NCI-H2196 treated with DMSO at 0.1 percent for 48 hours (cell line): ENCODE data around the gene HES4.
A peak's percentile ranks its signal among the peaks of the same experiment; 100 is the strongest.
"Not testable (repeated sequence)": the region's sequence is repeated elsewhere in the genome, so short reads cannot be mapped to it uniquely, and the experiment has no call there.

Experiments
- DNase-seq: peaks from one replicate; lab custom pipeline; 2025; ENCODE audit not compliant: unreplicated experiment; lab: John Stamatoyannopoulos, UW

HES4 gene

DNA sequence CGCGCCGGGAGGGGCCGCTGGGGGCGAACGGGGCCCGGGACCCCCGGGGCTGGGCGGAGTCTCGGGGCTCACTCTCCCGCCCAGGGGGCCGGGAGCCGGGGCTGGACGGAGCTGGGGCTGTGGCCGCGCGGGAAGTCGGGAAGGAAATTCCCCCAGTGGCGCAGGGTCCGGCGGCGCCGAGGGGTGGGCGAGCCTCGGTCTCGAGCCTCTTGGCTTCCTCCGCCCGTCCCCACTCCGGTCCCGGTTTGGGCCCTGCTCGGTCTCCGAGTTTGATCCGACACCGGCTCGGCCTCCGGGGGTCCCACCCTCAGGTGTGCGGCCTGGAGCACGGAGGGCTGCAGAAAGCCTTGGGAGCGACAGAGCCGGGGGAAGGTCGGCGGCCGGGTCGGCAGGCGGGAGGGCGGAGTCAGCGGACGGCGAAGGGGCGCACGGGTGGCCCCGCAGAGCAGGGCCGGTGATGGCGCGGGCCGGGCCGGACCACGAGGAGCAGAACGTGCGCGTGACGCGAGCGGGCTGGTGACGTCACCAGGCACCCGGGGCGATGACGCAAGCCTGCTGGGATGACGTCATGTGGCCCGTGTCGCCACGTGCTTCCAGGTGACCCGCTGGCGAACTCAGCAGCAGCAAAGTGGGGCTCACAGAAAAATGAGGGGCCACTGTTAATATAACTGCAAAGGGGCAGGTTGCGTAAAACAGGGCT, 610 bp upstream of the HES4 start:
- peak; percentile 62 for DNase-seq

DNA sequence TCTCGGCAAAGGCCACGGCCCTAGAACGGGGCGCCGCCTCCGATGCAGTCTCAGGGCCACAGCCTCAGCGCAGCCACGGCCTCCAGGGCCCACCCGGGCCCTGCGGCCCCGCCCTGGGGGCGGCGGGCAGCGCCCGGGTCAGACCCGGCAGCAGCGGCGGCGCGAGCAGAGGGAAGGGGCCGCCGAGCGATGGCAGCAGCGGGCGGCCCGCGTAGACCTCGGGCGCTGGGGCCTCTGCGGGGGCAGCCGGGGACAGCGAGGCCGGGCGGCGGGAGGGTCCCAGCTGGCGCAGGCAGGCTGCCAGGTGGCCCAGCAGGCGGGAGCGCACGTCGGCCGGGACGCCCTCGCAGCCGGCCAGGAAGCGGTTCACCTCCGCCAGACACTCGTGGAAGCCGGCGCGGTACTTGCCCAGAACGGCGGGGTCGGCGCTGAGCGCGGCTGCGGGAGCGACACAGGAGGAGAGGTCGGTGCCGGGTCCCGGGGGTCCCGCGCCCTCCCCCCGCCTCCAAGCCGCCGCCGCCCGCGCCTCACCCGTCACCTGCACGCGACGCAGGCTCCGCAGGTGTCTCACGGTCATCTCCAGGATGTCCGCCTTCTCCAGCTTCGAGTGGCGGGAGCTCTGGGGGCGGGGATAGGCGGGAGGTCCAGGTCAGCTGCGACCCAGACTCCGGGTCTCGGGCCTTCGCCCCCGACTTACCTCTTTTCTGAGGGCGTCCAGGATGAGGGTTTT, 737 bp downstream of the HES4 start:
- DNase-seq: no peak

DNA sequence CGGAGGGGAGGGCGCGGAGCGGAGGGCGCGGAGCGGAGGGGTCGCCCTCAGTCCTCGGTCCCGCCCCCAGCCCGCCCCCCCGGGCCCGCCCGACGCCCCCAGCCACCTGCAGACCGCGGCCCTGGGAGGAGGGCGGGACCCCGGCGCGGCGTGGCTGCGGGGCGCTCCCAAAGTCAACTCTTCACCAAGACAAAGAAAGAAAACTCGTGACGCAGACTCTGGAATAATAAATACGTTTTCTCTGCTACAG, 1.2 kb downstream of the HES4 start:
- DNase-seq: no peak

DNA sequence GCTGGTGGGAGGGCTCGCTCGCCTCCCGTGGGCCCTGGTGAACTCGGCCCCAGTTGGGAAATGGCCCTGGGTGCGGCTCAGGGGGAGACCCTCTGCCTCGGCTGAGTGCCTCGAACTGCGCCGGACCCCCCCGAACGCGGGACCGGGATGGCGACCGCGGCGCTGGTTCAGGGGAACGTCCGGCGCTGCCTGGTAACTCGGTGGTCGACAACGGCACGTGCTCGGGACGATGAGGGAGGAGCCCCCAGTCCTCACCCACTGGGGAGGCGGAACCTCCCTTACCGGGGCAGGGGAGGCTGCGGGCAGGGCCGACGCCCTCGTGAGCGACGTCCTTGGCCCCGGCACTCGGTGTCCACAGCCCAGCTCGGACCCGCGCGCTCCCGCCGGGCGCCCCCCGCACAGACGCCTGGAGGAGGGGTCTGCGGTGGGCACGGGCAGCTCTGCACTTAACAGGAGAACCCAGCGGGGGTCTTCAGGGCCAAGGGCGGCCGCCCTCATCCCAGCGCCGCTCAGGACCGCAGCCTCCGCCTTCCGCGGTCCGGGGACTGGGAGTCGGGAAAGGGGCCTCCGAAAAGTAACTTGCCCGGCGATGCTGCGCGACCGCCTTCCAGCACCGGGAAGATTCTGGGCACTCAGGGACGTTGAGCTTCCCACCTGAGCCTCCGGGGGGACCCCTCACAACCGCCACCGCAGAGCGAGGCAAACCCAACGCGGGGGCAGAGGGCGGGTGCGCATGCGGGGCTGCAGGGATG, 1.7 kb downstream of the HES4 start:
- DNase-seq: no peak

DNA sequence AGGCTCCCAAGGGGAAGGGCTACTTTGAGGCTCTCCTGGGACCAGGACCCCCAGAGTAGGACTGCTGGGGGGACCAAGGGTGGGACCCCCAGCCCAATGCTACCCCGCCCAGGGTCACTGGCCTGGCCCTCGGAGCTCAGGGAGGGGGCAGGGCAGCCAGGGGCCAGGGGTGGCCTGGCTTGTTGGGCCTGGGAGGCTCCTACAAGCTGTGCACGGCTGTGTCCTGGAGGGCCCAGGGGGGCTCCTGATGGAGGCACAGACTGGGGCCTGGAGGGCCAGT, 2.2 kb downstream of the HES4 start:
- no peak for DNase-seq

DNA sequence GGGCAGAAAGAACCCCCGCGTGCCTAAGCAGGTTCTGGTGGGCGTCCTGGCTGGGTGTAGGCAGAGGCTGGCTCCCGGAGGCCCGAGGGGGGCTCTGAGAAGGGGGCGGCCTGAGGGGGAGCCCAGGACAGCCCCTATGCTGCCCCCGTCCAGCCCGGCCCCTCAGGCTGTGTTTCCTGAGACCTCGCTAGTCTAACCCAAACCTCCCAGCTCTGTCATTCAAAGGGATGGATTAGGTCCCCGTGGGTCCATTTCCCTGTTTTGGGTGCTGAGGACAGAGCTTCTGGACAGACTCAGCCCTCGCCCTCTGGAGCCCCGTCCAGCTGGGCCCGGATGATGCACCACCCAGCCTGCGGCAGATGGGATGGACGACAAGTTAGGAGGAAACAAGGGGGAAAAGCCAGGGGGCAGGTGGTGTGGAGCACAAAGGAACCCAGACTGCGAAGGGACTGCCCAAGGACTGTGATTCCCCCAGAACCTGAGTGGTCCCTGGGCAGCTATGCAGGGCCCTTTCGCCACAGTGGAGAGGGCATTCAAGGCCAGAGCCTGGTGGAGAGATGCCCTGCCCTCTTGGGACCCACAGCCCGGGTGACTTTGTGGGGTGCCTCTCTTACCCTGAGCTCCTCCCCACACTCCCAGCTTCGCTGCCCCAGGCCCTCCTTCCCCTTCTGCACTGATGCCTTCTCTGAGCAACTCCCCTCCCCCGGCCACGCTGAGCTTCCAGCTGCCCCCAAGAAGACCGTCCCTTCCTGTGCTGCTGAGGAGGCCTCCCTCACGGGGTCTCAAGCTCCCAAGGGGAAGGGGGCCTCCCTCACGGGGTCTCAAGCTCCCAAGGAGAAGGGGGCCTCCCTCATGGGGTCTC, 2.8 kb downstream of the HES4 start:
- DNase-seq: no peak

DNA sequence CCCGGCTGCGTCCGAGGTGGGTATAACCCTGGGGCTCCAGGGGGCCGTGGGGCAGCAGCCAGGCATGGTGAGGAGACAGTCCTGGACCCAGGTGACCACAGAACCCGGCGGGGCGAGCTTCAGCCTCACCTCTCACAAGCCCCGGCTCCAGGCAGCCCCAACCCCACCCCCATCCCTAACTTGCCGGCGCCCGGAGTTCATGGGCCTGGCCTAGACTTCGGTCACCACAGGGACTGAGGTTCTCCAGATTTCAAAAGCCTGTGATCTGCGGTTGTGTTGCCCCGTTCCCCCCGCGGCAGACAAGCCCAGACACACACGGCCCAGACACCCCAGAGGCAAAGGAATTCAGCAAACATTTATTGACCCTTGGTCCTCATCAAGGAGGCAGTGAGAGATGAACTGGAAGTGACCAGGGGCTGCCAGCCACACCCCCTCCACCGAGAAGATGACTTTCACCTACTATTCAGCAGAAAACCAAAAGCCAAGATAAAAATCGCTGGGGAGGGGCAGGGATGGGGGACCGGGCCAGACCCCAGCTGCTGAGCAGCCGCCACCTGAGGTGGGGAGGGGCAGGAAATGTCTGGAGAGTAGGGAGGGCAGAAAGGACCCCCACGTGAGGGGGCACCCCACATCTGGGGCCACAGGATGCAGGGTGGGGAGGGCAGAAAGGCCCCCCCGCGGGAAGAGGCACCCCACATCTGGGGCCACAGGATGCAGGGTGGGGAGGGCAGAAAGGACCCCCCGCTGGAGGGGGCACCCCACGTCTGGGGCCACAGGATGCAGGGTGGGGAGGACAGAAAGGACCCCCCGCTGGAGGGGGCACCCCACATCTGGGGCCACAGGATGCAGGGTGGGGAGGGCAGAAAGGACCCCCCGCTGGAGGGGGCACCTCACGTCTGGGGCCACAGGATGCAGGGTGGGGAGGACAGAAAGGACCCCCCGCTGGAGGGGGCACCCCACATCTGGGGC, 3.9 kb downstream of the HES4 start:
- no peak for DNase-seq

DNA sequence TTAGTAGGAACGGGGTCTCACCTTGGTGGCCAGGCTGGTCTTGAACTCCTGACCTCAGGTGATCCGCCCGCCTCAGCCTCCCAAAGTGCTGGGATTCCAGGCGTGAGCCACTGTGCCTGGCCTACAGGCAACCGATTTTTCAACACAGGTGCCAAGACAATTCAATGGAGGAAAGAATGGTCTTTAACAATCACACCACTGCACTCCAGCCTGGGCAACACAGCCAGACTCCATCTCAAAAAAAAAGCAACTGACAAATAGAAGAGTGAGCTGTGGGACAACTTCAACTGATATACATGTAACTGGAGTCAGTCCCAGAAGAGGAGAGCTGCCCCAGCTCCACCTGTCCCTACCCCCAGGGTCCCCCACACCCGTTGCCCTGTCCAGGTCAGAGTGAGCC, 5.4 kb downstream of the HES4 start:
- DNase-seq: not testable (repeated sequence)

DNA sequence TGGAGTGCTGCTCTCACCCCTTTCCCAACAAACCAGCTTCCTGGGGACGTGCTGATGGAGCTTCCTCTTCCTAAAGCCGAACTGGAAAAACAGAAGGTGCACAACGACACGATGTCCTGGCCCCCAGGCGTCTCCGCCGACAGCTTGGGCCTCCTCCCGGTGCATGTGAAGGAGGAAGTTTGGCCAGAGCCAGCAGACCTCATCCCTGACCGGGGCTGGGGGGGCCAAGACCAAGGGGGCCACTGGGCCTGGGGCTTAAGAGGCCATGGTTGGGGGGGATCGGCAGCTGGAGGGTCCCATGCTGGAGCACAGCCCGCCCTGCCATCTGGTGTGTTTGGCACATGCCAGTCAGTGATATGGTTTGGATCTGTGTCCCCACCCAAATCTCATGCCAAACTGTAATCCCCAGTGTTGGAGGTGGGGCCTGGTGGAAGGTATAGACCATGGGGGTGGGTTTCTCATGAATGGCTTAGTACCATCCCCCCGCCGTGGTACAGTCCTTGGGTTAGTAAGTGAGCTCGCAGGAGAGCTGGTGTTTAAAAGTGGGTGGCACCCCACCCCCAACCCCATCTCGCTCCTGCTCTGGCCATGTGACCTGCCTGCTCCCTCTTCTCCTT, 6.4 kb downstream of the HES4 start:
- DNase-seq: no peak

DNA sequence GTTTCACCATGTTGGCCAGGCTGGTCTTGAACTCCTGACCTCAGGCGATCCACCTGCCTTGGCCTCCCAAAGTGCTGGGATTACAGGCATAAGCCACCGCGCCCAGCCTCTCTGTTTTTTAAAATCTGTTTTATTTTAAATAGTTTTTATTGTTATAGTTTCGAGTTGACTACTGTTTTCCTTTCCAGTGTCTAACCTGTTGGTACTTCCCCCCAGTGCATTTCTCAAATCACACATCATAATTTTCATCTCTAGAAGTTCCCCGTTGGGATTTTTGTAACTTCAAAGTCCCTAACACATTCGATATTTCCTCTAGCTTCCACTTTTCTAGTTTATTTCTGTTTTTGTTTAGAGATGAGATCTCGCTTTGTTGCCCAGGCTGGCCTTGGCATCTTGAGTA, 7.5 kb downstream of the HES4 start:
- DNase-seq: no peak

DNA sequence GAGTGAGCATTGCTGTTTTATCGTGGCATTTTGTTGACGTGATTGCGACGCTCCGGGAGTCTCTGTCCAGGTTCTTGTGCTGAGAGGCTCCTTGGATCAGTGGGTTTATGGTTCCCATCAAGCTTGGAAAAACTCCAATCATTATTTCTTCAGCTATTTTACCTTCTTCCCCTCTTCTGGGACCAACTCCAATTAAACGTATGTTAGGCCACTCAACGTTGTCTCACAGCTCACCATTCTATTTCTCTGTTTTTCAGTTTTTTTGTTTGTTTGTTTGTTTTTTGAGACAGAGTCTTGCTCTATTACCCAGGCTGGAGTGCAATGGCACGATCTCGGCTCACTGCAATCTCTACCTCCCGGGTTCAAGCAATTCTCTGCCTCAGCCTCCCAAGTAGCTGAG, 8.0 kb downstream of the HES4 start:
- no peak for DNase-seq

DNA sequence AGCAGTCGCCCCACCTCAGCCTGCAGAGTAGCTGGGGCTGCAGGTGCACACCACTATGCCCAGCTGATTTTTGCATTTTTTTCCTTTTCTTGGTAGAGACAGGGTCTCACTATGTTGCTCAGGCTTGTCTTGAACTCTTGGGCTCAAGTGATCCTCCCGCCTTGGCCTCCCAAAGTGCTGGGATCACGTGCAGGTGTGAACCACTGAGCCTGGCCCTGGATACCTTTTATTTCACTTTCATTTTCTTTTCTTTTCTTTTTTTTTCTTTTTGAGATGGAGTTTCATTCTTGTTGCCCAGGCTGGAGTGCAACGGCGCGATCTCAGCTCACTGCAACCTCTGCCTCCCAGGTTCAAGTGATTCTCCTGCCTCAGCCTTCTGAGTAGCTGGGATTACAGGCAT, 8.6 kb downstream of the HES4 start:
- DNase-seq: not testable (repeated sequence)

DNA sequence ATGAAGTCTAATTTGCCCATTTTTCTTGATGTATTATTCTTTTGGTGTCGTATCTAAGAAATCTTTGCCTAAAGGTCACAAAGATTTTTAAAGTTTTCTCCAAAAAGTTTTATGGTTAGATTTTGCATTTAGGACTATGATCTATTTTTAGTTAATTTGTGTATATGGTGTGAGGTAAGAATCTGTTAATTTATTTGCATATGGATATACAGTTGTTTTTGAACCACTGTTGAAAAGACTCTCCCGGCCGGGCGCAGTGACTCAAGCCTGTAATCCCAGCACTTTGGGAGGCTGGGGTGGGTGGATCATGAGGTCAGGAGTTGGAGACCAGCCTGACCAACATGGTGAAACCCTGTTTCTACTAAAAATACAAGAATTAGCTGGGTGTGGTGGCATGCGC, 11.8 kb downstream of the HES4 start:
- not testable (repeated sequence) for DNase-seq

DNA sequence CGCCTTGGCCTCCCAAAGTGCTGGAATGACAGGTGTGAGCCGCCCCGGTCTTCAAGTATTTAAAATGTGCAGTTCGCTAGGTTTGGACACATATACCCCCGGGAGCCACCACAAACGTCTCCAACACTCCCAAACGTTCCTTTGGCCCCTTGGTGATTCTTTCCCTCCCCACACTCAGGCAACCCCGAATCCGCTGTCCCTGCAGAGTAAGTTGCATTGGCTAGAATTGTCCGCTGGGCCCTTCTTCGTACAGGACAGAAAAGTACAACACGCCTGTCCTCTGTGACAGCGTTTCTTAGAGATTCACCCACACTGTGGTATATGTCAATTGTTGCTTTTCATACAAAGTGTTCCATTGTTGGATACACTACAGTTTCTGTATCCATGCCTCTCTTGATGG, 14.8 kb downstream of the HES4 start:
- no peak for DNase-seq

DNA sequence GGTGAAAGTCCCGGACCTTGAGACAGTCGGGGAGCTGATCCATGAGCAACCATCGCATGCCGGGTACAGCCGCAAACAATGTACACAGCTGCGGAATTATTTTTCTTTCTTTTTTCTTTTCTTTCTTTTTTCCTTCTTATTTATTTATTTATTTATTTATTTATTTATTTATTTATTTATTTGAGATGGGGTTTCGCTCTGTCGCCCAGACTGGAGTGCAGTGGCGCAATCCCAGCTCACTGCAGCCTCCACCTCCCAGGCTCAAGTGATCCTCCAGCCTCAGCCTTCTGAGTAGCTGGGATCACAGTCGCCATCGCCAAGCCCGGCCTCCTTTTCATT, 15.5 kb downstream of the HES4 start:
- no peak for DNase-seq

DNA sequence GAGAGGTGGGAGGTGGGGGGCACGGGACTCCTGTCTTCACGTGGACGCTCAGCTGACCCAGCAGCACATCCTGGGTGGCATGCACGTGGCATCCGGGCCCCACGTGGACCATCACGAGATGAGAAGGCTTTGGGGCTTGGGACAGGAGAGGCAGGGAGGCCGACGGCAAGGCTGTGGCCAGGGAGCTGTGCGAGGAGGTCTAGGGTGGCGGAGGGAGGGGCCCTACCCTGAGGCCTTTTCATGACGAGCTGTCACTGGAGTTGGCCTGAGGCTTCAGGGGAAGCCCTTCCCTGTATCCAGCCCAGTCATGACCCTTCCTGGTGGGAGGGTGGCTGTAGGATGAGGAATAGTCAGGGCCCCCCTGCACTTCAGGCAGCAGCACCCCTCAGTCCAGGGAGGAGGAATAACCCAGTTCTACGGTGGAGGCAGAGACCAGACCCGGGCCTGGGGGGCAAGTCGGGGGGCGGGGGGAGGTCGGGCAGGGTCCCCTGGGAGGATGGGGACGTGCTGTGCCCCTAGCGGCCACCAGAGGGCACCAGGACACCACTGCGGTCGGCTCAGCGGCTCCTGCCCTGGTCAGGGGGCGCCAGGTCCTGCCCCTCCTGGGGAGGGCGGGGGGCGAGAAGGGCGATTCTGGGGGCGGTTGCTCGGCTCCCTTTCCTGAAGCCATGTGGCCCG, 16.0 kb downstream of the HES4 start:
- no peak for DNase-seq

DNA sequence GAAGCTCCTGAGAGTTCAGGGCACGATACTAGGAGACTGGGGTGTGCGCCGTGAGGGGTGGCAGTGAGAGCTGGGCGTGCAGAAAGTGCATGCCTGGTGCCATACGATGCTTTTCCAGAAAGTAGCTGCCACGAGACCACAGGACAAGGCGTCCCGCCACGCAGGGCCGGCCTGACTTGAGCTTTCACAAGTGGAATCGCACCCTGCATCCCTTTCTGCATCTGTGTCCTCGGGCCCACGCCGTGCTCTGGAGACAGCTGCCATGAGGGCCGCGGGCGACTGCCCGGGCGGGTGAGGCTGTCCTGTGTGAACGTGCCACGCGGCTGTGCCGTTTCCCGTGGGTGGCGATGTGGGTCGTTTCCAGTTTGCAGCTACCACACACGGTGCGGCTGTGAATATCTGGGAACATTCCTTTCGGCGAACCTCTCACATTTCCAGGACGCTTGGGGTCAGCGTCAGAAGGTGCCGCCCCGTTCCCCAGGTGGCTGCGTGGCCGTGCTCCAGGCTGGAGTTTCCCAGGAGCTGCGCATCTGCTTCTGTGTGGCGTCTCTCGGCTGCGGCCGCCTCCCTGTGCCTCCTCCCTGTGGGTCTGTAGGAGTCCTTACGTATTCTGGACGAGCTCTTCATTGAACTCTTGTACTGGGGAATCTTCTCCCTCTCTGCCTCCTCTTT, 17.0 kb downstream of the HES4 start:
- no peak for DNase-seq

DNA sequence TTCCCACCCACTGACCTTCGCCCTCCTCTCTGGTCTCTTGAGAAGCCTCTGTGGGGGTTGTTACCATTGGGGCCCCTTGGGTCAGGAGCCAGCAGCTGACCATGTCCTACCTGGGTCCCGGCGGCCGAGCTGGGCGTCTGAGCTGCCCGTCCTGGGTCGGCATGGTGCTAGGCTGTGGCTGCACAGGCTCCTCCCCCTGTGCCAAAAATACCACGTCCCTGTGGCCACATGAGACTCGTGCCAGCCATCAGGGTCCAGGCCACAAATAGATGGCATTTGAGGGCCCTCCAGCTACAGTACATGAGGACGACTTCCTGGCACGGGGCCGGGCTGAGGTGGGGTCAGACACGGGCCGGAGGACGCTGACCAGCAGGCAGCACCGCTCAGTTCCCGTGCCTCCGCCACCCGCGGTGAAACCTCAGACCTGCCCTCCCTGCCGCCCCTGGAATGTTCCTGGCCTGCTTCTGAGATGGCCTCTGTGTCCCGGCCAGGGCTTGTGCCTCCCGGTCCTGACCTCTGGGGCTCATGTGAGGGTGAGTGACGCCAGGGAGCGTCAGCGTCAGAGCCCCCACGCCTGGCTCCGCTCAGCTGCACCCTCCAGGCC, 17.8 kb downstream of the HES4 start, which contains the start of gene PERM1:
Gene PERM1, minus strand, starts transcription at position 139 of the 604 bp plus-strand sequence. CDS start 1,064 bp downstream, outside the sequence.
- DNase-seq: no peak
